NT2/D1 (cell line): ENCODE measurements around the gene ELFN2.

ENCODE experiments used
- YY1 ChIP-seq: IDR thresholded peaks from 2 replicates; pipeline ENCODE4 v1.6.1; 2011; ENCODE audit not compliant: insufficient read length, insufficient read depth
- ZNF274 ChIP-seq: IDR thresholded peaks from 2 replicates; pipeline ENCODE4 v1.6.1; 2011; ENCODE audit warnings: mild to moderate bottlenecking, low read depth, low read length

DNA sequence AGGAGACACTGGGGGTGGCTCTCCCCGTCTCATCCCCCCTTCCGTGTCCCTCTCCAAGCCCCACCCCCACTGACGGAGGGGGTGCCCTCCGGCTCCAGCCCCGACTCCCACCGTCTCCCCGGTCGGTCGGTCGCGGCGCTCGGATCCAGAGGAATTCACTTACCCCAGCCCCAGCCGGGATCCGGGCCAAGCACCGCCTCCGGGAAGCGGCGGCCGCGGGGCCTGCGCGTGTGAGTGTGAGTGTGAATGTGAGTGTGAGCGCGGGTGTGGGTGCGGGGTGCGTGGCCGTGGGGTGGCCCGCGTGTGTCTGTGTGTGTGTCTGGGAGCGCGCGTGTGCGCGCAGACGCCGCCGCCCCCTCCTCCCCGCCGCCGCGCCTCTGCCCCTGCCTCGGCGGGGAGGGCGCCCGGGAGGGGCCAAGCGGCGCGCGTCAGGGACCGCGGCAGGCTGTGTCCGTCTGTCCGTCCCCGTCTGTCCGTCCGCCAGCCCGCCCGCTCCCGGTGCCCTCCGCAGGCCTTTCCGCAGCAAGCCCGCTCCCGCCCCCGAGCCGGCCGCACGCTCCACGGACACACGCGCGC is at the start of gene ELFN2:
- TF ChIP-seq YY1 (no peak), ZNF274 (no peak)
